HL-60 (cell line): ENCODE results near the gene PIH1D1.
A peak's percentile ranks its signal among the peaks of the same experiment; 100 is the strongest.

Experiments
- DNase-seq, 2 experiments: peaks; one replicate each; pipeline ENCODE4 v3.0.0-alpha.2; 2010 to 2020; ENCODE audit warnings: low read depth in 1 of 2, low spot score in 1 of 2
- H3K27ac ChIP-seq: fragments of 250-450 bp; sonication (Bioruptor Pico); replicated peaks from 2 replicates; pipeline ENCODE4 v1.5.1; 2020; ENCODE audit warnings: mild to moderate bottlenecking, moderate library complexity
- H3K27me3 ChIP-seq: fragments of 250-450 bp; sonication (Bioruptor Pico); 2 replicates; pipeline ENCODE4 v1.5.1; 2021; ENCODE audit warnings: mild to moderate bottlenecking, moderate library complexity; ENCODE audit not compliant: insufficient read depth, poor library complexity, severe bottlenecking
- H3K4me3 ChIP-seq: replicated peaks from 2 replicates; pipeline ENCODE4 v1.5.1; 2011; ENCODE audit warnings: mild to moderate bottlenecking, control low read depth, low read length; ENCODE audit not compliant: insufficient read depth
- CTCF ChIP-seq: IDR thresholded peaks from one replicate; pipeline ENCODE4 v1.5.1; 2011; ENCODE audit warnings: low read length, control low read depth, inconsistent platforms; ENCODE audit not compliant: insufficient read depth
- GABPA ChIP-seq: IDR thresholded peaks from 2 replicates; pipeline ENCODE4 v1.6.1; 2012; ENCODE audit warnings: low read depth
- POLR2AphosphoS5 ChIP-seq: IDR thresholded peaks from 2 replicates; pipeline ENCODE4 v1.6.1; 2012; ENCODE audit warnings: low read depth
- REST ChIP-seq: IDR thresholded peaks from 2 replicates; pipeline ENCODE4 v1.6.1; 2012; ENCODE audit warnings: low read depth; ENCODE audit not compliant: insufficient replicate concordance
- SPI1 ChIP-seq: IDR thresholded peaks from 2 replicates; pipeline ENCODE4 v1.6.1; 2012; ENCODE audit warnings: low read depth, mild to moderate bottlenecking, borderline replicate concordance

The PIH1D1 gene

GRCh38 chr19:49469828-49470614 lies 18.4 kb upstream of the PIH1D1 start:
- DNase-seq, result peak in 1 of 2 experiments; percentile 54
- TF ChIP-seq POLR2AphosphoS5, result no peak
- TF ChIP-seq REST, result no peak
- TF ChIP-seq GABPA, result no peak
- no peak overlapping the region for H3K4me3 ChIP-seq
- no peaks in the 10 kb centered on the region for H3K27me3 ChIP-seq
- no peak overlapping the region for H3K27ac ChIP-seq

- H3K27me3 ChIP-seq, result no peaks in the 10 kb centered on the region
- H3K27ac ChIP-seq, result no peak overlapping the region
- peak in 1 of 2 experiments; percentile 52 for DNase-seq
- TF ChIP-seq SPI1 (peak; percentile 47; the same call in 1 of the 2 replicates), REST (no peak), POLR2AphosphoS5 (no peak)
- no peak overlapping the region for H3K4me3 ChIP-seq
These were observed 17.3 kb upstream of the PIH1D1 start for GRCh38 chr19:49468746-49469447.

GRCh38 chr19:49468199-49468598 lies 16.6 kb upstream of the PIH1D1 start:
- Histone ChIP-seq H3K27ac (no peak overlapping the region), H3K4me3 (no peak overlapping the region), H3K27me3 (no peaks in the 10 kb centered on the region)
- no peak for DNase-seq
- TF ChIP-seq SPI1 (no peak), REST (no peak), POLR2AphosphoS5 (no peak), CTCF (no peak), GABPA (no peak)

GRCh38 chr19:49465371-49465770 lies 13.8 kb upstream of the PIH1D1 start:
- Histone ChIP-seq H3K27ac (no peak overlapping the region), H3K27me3 (no peaks in the 10 kb centered on the region), H3K4me3 (no peak overlapping the region)
- no peak for DNase-seq
- TF ChIP-seq CTCF (no peak), SPI1 (no peak), POLR2AphosphoS5 (no peak), GABPA (no peak), REST (no peak)
